HG03521 (cell line): ENCODE measurements around the gene ZGLP1.
A peak's percentile ranks its signal among the peaks of the same experiment; 100 is the strongest.

Source experiments
- ATAC-seq: cut with Tn5 transposase; IDR thresholded peaks from one replicate; pipeline ENCODE4 v1.9.1; 2021; ENCODE audit warnings: mild to moderate bottlenecking, moderate library complexity; ENCODE audit not compliant: unreplicated experiment

Gene ZGLP1

GRCh38 chr19:10295847-10296591 is 13.6 kb downstream of the ZGLP1 start:
- no peak for ATAC-seq

- peak; percentile 41 for ATAC-seq
Observed at GRCh38 chr19:10295305-10295846, 14.2 kb downstream of the ZGLP1 start.

GRCh38 chr19:10294368-10294697 is 15.3 kb downstream of the ZGLP1 start:
- no peak for ATAC-seq

- ATAC-seq = no peak
Observed at GRCh38 chr19:10293637-10294367, 15.8 kb downstream of the ZGLP1 start.

GRCh38 chr19:10292789-10293636 is 16.6 kb downstream of the ZGLP1 start:
- no peak for ATAC-seq

GRCh38 chr19:10292206-10292788 is 17.3 kb downstream of the ZGLP1 start:
- peak; percentile 53 for ATAC-seq

- ATAC-seq = no peak
Observed at GRCh38 chr19:10291554-10292205, 17.9 kb downstream of the ZGLP1 start.

GRCh38 chr19:10290876-10291553 is 18.6 kb downstream of the ZGLP1 start:
- no peak for ATAC-seq

GRCh38 chr19:10290357-10290875 is 19.2 kb downstream of the ZGLP1 start:
- no peak for ATAC-seq

- no peak for ATAC-seq
Observed at GRCh38 chr19:10289836-10290356, 19.7 kb downstream of the ZGLP1 start, which contains the start of gene ICAM5. ICAM5 (plus strand) TSS chr19:10289952; CDS start chr19:10290044, 92 bp downstream.

GRCh38 chr19:10289167-10289835 is 20.3 kb downstream of the ZGLP1 start:
- ATAC-seq = no peak

- ATAC-seq = no peak
Observed at GRCh38 chr19:10288662-10289166, 20.9 kb downstream of the ZGLP1 start.

GRCh38 chr19:10286803-10287737 is 22.5 kb downstream of the ZGLP1 start, which contains the start of gene ICAM4:
ICAM4 (plus strand) TSS chr19:10286955; CDS start chr19:10287013, 58 bp downstream.
- ATAC-seq = no peak

- no peak for ATAC-seq
Observed at GRCh38 chr19:10285393-10285792, 24.2 kb downstream of the ZGLP1 start.

GRCh38 chr19:10284960-10285278 is 24.7 kb downstream of the ZGLP1 start:
- ATAC-seq = no peak

- no peak for ATAC-seq
Observed at GRCh38 chr19:10284065-10284959, 25.3 kb downstream of the ZGLP1 start.
